HG03139 (cell line): ENCODE data around the gene SRRT.

ENCODE experiments used
- ATAC-seq: cut with Tn5 transposase; IDR thresholded peaks from one replicate; pipeline ENCODE4 v1.9.1; 2021; ENCODE audit not compliant: unreplicated experiment

SRRT gene, protein sequence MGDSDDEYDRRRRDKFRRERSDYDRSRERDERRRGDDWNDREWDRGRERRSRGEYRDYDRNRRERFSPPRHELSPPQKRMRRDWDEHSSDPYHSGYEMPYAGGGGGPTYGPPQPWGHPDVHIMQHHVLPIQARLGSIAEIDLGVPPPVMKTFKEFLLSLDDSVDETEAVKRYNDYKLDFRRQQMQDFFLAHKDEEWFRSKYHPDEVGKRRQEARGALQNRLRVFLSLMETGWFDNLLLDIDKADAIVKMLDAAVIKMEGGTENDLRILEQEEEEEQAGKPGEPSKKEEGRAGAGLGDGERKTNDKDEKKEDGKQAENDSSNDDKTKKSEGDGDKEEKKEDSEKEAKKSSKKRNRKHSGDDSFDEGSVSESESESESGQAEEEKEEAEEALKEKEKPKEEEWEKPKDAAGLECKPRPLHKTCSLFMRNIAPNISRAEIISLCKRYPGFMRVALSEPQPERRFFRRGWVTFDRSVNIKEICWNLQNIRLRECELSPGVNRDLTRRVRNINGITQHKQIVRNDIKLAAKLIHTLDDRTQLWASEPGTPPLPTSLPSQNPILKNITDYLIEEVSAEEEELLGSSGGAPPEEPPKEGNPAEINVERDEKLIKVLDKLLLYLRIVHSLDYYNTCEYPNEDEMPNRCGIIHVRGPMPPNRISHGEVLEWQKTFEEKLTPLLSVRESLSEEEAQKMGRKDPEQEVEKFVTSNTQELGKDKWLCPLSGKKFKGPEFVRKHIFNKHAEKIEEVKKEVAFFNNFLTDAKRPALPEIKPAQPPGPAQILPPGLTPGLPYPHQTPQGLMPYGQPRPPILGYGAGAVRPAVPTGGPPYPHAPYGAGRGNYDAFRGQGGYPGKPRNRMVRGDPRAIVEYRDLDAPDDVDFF

GRCh38 chr7:100874577-100875355, at the start of gene SRRT:
Gene SRRT (plus strand): TSS chr7:100875103. CDS start chr7:100875591, 488 bp downstream.
- ATAC-seq, result peak; percentile 89

DNA sequence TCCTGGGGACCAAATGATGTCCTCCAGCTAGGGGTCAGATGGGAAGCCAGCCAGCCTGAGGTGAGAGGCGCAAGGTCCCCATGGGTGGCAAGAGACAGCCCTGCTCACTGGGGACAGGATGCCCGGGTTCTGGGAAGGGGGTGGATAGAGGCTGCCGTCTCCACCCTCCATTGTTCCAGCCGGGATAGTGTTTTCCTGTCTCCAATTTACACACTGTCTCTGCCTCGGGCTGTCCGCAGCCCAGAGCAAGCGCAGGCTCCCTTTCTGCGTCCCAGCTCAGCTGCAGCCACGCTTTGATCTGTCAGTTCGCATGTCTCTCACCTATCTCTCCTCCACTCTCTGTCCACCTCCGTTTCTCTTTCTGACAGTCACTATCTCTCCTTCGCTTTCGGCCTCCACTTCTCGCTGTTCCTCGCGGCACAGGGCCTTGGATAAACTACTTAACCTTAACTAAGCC, 49.7 kb upstream of the SRRT start:
- ATAC-seq, result no peak

- ATAC-seq, result no peak
Observed at GRCh38 chr7:100825751-100826513, 49.0 kb upstream of the SRRT start.

- no peak for ATAC-seq
Observed at GRCh38 chr7:100826514-100827329, 48.2 kb upstream of the SRRT start.

DNA sequence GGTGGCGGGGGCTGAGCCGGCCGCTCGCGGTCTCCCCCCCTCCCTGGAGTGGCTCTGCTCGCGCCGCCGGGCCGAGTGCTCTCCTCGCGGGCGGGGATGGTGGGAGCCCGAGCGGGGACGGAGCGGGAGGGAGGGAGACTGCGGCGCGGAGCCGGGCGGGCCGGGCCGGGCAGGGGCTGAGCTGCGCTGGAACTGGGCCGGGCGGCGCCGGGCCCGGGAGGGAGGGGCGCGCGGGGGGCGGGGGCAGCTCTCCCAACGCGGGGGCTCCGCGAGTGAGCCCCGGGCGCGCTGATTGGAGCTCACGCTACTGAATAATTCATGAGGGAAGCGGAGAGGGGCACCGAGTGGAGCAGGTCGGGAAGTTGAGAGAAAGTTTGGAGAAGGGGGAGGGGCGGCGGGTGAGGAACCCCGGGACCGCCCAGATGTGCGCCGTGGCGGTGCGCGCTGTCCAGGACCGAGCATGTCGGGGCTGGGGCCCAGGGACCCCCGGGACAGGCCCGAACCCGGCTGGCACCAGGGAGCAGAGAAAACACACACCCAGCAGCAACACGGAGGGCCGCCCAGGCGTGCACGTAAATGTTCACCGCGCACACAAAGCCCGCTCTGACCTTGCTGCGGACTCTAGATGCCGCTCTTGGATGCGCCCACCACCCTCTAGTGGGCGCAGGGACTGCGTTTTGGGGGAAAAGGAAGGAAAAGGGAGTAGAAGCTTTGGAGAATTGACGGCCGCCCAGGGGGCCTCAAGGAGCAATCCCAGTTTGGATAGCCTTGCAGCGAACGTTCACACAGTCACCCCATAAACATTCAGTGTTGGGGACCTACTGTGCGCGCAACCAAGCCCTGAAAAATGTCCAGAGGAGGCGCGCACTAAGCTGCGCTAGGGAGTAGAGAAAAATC, 47.3 kb upstream of the SRRT start, which contains the start of gene EPHB4:
EPHB4 (minus strand) TSS at position 194 of the 897 bp plus-strand sequence. CDS start 493 bp downstream, outside the sequence.
- no peak for ATAC-seq

DNA sequence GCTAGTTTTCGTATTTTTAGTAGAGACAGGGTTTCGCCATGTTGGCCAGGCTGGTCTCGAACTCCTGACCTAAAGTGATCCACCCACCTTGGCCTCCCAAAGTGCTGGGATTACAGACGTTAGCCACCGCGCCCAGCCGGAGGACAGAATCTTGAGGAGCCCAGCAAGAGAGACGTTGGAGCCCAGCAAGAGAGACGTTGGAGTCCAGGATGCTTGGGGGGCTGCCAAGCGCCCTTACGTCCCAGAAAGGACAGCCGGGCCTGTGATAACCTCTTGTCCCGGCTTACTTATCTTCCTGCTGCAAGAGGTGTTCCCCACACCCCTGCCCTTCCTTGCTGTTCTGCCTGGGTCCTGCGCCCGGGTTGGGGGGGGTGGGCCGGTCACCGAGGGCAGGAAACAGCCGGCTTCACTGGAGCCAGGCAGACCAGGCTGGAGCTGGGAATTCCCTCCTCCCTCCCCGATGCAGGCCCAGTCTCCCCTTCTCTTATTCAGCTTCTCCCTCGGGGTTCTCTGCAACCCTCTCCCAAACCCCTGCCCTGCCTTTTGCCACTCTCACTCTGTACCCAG, 45.7 kb upstream of the SRRT start:
- no peak for ATAC-seq

DNA sequence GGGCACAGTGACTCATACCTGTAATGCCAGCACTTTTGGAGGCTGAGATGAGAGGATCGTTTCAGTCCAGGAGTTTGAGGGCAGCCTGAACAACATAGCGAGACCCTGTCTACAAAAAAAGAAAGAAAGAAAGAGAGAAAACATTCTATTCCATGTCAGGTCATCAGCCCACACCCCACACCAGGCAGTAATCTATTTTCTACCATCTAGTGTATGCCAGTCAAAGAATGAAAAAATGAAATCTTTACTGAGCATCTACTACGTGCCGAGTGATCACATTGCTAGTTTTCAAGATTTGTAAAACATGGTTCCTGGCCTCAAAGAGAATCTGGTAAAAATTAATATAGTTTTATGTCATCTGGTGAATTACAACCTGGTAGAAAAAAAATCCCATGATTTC, 44.5 kb upstream of the SRRT start:
- no peak for ATAC-seq

- no peak for ATAC-seq
Observed at GRCh38 chr7:100832281-100832633, 42.6 kb upstream of the SRRT start.

GRCh38 chr7:100835903-100836811, 38.7 kb upstream of the SRRT start:
- no peak for ATAC-seq

- ATAC-seq, result no peak
Observed at GRCh38 chr7:100836812-100837098, 38.1 kb upstream of the SRRT start.

DNA sequence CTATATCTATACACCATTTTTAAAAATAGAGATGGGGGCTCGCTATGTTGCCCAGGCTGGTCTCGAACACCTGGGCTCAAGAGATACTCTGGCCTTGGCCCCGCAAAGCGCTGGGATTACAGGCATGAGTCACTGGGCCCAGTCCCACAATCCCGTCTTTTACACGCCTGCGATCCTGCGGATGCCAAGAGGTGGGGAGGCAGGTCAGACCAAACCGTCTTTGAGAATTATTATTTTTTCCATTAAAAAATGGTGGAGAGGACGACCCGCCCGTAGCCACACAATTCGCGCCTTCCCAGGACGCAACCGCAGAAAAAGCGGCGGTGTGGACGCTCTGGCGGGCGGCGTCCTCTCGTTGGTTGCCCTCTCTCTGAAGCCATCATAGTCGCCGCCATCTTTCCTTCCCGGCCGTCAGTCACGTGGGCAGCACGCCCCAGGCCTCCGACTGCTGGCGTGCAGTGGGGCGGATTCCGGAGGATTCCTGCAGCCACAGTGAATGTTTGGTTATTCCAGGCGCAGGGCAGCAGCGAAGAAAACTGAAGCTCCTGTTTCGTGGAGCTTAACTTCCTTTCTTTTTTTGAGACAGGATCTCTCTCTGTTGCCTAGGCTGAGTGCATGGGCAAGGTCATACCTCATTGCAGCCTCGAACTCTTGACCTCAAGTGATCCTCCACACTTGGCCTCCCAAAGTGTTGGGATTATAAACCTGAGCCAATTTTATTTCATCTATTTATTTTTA, 37.6 kb upstream of the SRRT start:
- ATAC-seq, result peak; percentile 61

DNA sequence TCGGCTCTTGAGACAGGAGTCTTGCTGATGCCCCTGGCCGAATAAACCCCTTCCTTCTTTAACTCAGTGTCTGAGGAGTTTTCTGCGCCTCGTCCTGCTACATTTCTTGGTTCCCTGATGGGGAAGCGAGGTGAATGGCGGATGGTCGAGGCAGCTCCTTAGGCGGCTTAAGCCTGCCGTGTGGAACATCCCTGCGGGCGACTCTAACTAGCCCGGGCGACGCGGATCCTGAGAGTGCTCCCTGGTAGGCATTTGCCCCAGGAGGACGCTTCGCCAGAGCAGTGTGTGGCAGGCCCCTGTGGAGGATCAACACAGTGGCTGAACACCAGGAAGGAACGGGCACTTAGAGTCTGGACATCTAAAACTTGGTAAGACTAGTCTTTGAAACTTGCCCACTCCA, 35.5 kb upstream of the SRRT start:
- ATAC-seq, result no peak

DNA sequence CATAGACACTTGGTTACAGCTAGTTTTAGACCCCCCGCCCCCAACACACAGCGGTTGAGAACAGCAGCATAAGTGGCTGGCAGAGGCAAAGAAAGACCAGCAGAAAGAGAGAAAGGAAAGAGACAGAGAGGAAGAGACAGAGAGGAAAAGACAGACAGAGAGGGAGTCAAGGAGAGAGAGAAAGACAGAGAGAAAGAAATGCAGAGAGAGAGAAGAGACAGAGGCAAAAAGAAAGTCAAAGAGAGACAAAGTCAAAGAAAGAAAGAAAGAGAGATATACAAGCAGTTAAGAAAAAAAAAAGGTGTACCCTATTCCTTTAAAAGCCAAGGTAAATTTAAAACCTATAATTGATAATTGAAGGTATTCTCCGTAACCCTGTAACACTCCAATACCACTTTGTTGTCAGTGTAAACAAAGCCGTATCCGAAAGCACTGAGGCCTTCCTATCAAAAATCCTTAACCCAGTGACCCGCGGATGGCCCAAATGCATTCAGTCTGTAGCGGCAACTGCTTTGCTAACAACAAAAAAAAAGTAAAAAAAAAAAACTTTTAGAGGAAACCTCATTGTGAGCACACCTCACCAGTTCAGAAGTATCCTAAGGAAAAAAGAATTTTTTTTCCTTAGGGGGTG, 34.3 kb upstream of the SRRT start:
- no peak for ATAC-seq

DNA sequence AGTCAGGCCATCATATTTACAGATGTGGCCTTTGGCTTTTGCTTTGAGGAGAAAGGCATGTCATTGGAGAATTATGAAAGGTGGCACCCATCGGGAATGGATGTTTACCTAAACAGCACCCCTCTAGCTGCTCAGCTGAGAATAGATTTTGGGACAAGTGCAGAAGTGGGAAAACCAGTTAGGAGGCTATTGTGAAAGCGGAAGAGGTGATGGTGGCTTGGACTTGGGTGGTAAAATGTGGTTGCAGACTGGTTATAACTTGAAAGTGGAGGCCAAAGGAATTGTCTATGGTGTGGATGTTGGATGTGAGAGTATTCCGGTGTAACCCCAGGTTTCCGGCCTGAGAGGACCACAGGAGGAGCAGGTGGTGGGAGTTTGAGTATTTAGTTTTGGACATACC, 27.5 kb upstream of the SRRT start:
- no peak for ATAC-seq

GRCh38 chr7:100852048-100852872, 22.6 kb upstream of the SRRT start, which contains the start of gene SLC12A9:
Gene SLC12A9 (plus strand): TSS chr7:100852713. CDS start chr7:100854198, 1,485 bp downstream.
- peak; percentile 87 for ATAC-seq
